Activated CD8-positive, alpha-beta T cell treated with anti-CD3 and anti-CD28 coated beads for 36 hours (primary cell): Measurements from ENCODE around the gene SLC12A7. TPM values are rescaled to one million over a fixed set of nuclear protein-coding genes. Genes with fewer than 3 reads are reported as not detected.

ENCODE experiments used
- ATAC-seq: fragments of 200-7000 bp; cut with Tn5 transposase; one replicate; pipeline ENCODE4 v1.10.0; 2021; ENCODE audit warnings: mild to moderate bottlenecking, moderate library complexity
- CTCF ChIA-PET: fragments of 350-600 bp; sonication (Branson Sonifier 250); formaldehyde crosslinking; loops from one replicate; lab custom pipeline; 2021; ENCODE audit warnings: antibody characterized with exemption; lab: Charles Lee
- POLR2A ChIA-PET: fragments of 350-600 bp; sonication (Branson Sonifier 250); formaldehyde crosslinking; loops from one replicate; lab custom pipeline; 2021; ENCODE audit warnings: antibody characterized with exemption; lab: Charles Lee
- DNase-seq: peaks from one replicate; pipeline ENCODE4 v3.0.0-alpha.2; 2020
- H3K27ac Mint-ChIP-seq: one replicate; pipeline ENCODE4 v1.8.0; 2021; ENCODE audit warnings: mild to moderate bottlenecking, mixed read lengths
- H3K27me3 Mint-ChIP-seq: one replicate; pipeline ENCODE4 v1.8.0; 2021; ENCODE audit warnings: mixed read lengths
- H3K36me3 Mint-ChIP-seq: one replicate; pipeline ENCODE4 v1.8.0; 2021; ENCODE audit warnings: low read depth, mixed read lengths
- H3K4me1 Mint-ChIP-seq: one replicate; pipeline ENCODE4 v1.8.0; 2021; ENCODE audit warnings: low read depth, mixed read lengths
- H3K4me3 Mint-ChIP-seq: one replicate; pipeline ENCODE4 v1.8.0; 2021; ENCODE audit warnings: mild to moderate bottlenecking, moderate library complexity, mixed read lengths
- H3K9me3 Mint-ChIP-seq: one replicate; pipeline ENCODE4 v1.8.0; 2021; ENCODE audit warnings: mixed read lengths
- intact Hi-C: fragments of 100-400 bp; cut with micrococcal nuclease; formaldehyde crosslinking; loops from one replicate; pipeline ENCODE4 v1.10.0; 2022
- total RNA-seq, 2 experiments: library from RNA; stranded (reverse); gene quantifications; one replicate each; pipeline ENCODE4 v1.2.3, GENCODE V29; 2021
- TF ChIP-seq, protein P1 (sequence below): fragments of 200-600 bp; IDR thresholded peaks from one replicate; pipeline ENCODE4 v1.8.0; 2022; ENCODE audit warnings: antibody characterized with exemption, mild to moderate bottlenecking

SLC12A7 gene
- total RNA-seq, 2 experiments from 2014 or later: 21.6 to 24.8 TPM

DNA sequence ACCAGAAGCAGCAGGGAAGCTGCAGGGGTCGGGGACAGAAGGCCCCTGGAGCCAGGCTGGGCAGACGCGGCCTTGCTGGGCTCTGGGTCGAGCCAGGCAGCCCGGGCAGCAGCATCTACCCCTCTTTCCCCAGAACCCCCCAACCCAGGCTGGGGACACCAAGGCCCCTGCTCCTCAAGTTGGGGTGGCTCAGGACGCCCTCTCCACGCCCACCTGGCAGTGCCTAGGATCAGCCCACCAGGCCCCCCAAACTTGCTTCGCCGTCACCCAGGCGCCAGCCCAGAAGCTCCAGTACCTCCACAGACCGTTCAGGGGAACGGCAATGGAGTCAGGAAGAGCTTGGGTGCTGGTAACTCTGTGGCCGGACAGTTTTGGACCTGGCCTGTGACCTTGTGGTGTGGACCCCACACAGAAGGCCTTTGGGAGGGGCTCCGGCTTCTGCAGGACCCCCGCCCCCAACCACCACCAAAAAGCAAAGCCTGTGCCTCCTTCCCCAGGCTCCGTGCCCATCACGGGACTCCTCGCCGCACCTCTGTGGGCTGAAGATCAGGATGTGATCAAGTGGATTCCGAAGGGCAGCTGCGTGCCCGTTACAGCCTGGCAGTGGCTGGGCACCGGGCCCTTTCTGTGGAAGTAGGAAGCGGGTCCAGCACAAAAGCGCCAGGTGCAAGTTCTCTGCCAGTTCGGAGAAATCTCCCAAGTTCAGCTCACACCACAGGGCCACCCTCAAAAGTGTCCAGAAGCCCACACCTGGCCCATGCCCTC lies 2.1 kb downstream of the SLC12A7 start:
- TF ChIP-seq, protein P1, sequence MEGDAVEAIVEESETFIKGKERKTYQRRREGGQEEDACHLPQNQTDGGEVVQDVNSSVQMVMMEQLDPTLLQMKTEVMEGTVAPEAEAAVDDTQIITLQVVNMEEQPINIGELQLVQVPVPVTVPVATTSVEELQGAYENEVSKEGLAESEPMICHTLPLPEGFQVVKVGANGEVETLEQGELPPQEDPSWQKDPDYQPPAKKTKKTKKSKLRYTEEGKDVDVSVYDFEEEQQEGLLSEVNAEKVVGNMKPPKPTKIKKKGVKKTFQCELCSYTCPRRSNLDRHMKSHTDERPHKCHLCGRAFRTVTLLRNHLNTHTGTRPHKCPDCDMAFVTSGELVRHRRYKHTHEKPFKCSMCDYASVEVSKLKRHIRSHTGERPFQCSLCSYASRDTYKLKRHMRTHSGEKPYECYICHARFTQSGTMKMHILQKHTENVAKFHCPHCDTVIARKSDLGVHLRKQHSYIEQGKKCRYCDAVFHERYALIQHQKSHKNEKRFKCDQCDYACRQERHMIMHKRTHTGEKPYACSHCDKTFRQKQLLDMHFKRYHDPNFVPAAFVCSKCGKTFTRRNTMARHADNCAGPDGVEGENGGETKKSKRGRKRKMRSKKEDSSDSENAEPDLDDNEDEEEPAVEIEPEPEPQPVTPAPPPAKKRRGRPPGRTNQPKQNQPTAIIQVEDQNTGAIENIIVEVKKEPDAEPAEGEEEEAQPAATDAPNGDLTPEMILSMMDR: no peak
- H3K27me3 Mint-ChIP-seq: no peaks in the 10 kb centered on the region
- peaks cover 56% of the 10 kb centered on the region for H3K4me1 Mint-ChIP-seq
- DNase-seq (no peak), ATAC-seq (no peak)
- ChIA-PET POLR2A (interaction anchor here (0.9 kb wide), 1 partner anchor 9 kb away, joined by 3 read pairs; no protein-coding TSS in a partner anchor), CTCF (interaction anchor here (1.1 kb wide), 1 partner anchor 57 kb away, joined by 3 read pairs; no protein-coding TSS in a partner anchor)
- peak overlapping the region; percentile 87 for H3K4me3 Mint-ChIP-seq
- no peaks in the 10 kb centered on the region for H3K9me3 Mint-ChIP-seq
- H3K36me3 Mint-ChIP-seq: peaks cover 2% of the 10 kb centered on the region
- intact Hi-C loops: no loop called here
- peak overlapping the region; percentile 77 for H3K27ac Mint-ChIP-seq

DNA sequence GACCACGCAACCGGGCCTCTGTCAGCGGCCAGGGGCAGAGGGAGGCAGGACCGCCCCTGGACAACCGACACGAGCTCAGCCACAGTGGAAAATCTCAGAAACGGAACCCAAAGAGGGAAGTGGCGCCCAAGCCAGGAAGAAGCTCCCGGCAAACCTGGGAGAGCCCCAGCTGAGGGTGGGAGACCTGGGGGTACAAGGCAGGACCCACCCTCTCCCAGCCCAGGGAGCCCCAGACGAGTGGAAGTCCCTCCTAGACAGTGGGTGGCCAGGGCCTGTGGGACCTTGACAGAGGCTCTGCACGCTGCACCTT lies 3.0 kb downstream of the SLC12A7 start:
- TF ChIP-seq, protein P1: no peak
- ChIA-PET CTCF (interaction anchor here (1.1 kb wide), 1 partner anchor 58 kb away, joined by 3 read pairs; no protein-coding TSS in a partner anchor), POLR2A (interaction anchor here (1.2 kb wide), 1 partner anchor 59 kb away, joined by 3 read pairs; no protein-coding TSS in a partner anchor)
- intact Hi-C loops: no loop called here
- ATAC-seq (no peak), DNase-seq (no peak)
- Mint-ChIP-seq H3K27ac (no peak overlapping the region), H3K4me3 (peak overlapping the region; percentile 50), H3K4me1 (peaks cover 65% of the 10 kb centered on the region), H3K27me3 (no peaks in the 10 kb centered on the region), H3K9me3 (no peaks in the 10 kb centered on the region), H3K36me3 (peaks cover 2% of the 10 kb centered on the region)

DNA sequence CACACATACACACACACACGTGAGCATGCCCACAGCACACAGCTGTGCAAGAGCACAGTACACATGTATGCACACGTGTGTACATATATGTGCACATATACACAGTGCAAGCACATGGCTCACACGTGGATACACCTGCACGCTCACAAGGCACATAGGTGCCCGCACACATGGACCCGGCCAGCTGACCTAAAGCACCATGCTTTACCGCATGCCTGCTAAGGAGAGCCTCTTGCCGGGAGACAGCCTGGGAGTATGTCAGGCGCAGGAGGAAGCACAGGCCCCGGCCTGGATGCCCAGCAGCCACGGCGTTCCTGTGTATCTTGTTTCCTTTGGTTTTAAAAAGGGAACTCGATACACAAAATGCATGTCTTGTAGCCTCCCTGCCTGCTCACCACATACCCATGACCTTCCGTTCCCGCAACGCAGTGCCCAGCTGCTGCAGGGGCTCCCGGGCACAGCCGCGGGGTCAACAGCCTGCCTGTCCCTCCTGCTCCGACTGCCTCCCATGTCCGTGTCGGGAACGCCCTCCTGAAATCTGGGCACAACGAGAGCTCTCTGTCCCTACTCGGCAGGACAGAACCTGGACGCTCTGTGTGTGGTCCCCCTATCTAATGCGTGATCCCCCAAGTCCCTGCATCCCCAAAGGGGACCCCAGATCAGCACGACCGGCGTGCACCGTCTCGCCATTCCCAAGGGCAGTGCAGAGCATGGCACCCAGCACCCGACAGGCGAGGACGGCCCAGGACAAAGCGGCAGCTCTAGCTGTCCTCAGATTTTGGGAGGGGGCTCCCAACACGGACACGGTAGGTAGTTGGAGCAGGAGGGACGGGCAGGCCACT lies 3.6 kb downstream of the SLC12A7 start:
- TF ChIP-seq, protein P1: no peak
- Mint-ChIP-seq H3K9me3 (no peaks in the 10 kb centered on the region), H3K27ac (peak overlapping the region; percentile 81), H3K4me3 (peak overlapping the region; percentile 22), H3K36me3 (peaks cover 2% of the 10 kb centered on the region), H3K27me3 (no peaks in the 10 kb centered on the region), H3K4me1 (peaks cover 70% of the 10 kb centered on the region)
- DNase-seq: peak; percentile 20
- CTCF ChIA-PET: no interaction called here
- POLR2A ChIA-PET: interaction anchor here (1.2 kb wide), 1 partner anchor 59 kb away, joined by 3 read pairs; no protein-coding TSS in a partner anchor
- intact Hi-C loops: no loop called here
- ATAC-seq: no peak

DNA sequence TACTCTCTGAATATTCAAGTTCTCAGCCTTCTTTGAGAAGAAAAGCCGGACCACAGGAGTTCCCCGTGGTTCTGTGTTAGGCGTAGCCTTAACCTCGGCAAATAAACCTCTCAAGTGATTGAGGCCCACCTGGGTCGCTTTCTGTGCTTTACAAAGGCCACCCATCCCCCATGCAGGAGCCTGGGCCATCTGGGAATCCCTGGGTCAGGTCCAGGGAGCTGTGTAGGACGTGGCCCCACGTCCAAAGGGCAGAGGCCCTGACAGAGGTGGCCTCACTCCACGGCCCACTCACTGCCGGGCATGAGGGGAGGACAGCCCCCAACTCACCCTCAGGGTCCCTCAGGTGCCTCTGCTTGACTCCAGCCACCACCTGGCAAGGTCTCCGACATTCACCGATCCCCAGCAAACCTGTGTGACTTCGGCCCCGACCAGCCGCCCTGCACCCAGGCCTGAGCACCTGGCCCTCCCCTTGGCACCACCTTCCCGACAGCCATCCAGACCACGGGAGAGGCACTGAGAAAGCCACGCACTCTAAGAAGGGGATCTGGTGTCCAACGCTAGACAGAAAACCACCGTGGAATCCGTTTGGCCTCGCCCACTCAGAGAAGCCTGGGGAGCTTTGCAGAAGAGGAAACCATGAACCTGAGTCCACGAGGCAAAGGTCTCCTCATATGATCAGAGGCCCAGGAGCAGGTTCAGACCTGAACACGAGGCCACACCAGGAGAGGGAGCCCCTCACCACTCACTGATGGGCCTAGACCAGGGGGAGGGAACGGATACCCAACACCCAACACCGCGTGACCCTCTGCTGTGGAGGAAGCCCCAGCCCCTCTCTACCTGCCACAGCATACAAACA lies 4.5 kb downstream of the SLC12A7 start:
- Mint-ChIP-seq H3K4me3 (peak overlapping the region; percentile 54), H3K27ac (peak overlapping the region; percentile 81), H3K9me3 (no peaks in the 10 kb centered on the region), H3K36me3 (peaks cover 2% of the 10 kb centered on the region), H3K27me3 (no peaks in the 10 kb centered on the region), H3K4me1 (peaks cover 77% of the 10 kb centered on the region)
- DNase-seq: peak; percentile 42
- TF ChIP-seq, protein P1: no peak
- ATAC-seq: no peak
- ChIA-PET POLR2A (interaction anchor here (0.7 kb wide), 1 partner anchor 13 kb away, joined by 4 read pairs; no protein-coding TSS in a partner anchor), CTCF (interaction anchor here (2.1 kb wide), 1 partner anchor 97 kb away, joined by 4 read pairs; no protein-coding TSS in a partner anchor)
- intact Hi-C loops: no loop called here
